Erythroblast (primary cell): Measurements from ENCODE around the gene AKT3.

ENCODE experiments used
- DNase-seq, 2 experiments: peaks; one replicate each; lab custom pipeline; 2025; lab: John Stamatoyannopoulos, UW
- GATA1 ChIP-seq: IDR thresholded peaks from 2 replicates; pipeline ENCODE4 v1.6.1; 2011; ENCODE audit warnings: low read depth, mild to moderate bottlenecking, control low read depth, low read length, moderate library complexity
- POLR2A ChIP-seq: IDR thresholded peaks from 2 replicates; pipeline ENCODE4 v1.6.1; 2011; ENCODE audit warnings: mild to moderate bottlenecking, low read length

AKT3 gene

DNA sequence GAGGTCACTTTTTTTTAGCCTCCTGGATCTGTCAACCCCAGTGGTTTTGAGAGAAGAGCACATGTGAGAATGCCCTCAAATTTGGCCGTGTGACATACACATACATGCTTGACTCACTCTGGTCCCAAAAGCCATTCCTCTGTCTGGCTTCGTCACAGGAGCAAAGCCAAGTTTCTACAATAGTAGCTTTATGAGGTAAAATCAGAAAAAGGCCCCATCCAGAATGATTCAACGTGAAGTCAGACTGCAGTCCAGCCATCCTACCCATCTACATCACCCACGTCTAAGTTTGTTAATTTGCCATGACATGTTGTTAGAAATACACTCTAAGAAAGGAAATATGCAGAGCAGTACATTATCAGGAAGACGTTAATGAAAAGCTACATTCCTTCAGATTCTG is 349.0 kb downstream of the AKT3 start:
- DNase-seq, result no peak
- TF ChIP-seq POLR2A (no peak), GATA1 (no peak)

DNA sequence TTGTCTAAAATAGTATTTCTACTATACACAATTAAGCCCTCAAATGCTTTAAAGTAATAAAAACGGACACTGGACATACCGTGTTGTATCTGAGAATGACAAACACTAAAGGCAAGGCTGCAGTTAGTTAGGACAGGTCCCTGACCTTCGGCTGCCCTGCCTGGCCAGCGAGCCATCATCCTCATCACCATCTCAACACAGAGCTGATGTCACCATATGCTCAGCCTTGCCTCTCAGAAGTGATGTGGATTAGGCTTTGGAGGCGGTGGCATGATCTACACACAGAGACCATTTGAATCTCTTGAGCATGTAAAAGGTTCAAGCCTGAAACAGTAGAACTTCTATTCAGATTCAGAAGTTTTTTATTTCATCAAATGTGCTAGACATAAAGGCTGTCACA is 349.5 kb downstream of the AKT3 start:
- DNase-seq, result no peak
- TF ChIP-seq POLR2A, result no peak
- no peak for TF ChIP-seq GATA1

DNA sequence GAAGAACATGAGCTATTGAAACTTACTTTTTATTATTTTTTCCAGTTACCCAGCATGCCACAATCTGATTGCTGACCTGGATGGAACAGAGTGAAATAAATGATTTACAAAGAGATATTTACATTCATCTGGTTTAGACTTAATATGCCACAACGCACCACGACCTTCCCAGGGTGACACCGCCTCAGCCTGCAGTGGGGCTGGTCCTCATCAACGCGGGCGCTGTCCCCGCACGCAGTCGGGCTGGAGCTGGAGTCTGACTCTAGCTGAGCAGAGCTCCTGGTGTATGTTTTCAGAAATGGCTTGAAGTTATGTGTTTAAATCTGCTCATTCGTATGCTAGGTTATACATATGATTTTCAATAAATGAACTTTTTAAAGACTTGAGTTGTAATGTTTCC is 350.3 kb downstream of the AKT3 start:
- TF ChIP-seq POLR2A (no peak), GATA1 (no peak)
- DNase-seq, result no peak

DNA sequence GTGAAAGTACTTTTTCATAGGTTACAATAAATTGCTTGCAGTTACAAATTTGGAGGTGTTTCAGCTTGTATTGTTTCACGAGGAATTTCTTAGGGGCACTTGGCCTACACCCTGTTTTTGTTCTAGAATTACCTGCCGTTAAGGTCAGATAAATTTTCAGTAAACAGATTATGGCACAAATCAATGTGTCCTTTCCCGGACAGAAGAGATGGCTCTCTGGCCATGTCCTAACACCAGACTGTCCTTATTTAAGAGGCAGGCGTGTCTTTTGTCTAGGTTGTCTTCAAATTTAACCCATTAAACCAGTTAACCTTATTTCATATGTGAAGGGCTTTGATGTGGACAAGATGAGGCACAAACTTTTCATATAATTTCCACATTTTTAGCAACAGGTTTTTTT is 350.8 kb downstream of the AKT3 start:
- TF ChIP-seq GATA1 (no peak), POLR2A (no peak)
- DNase-seq, result no peak

DNA sequence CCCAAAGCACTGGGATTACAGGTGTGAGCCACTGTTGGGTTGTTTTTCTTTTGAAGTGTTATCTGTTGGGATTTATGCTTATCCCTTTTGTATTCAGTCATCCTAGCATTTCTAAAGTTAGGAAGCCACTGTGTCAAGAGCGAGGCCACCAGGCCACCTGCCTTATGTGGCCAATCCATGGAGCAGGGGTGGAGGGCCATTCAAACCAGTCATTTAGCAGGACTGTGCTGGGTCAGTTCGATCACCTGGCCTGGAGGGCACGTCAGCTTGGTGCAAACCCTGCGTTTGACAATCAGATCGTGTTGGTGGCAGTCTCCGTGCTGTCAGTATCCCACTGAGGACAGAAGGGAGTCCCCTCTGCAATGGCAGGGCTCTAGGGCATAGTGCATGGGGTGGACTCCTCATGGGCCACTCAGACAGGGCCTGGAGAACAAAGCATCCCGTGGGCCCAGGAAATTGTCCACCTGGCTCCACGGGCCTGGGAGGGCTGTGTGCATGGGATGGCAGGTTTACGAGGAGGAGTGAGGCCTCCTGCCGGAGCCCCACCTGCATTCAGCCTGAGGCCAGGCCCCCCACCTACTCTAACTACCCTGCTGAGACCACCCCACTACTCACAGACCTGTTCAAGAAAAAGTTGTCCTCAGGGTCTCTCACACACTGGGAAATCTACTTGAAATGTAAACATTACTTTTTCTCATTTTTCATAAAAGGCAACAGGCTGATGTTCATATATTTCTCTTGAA is 351.9 kb downstream of the AKT3 start:
- TF ChIP-seq GATA1, result no peak
- no peak for TF ChIP-seq POLR2A
- DNase-seq, result no peak

DNA sequence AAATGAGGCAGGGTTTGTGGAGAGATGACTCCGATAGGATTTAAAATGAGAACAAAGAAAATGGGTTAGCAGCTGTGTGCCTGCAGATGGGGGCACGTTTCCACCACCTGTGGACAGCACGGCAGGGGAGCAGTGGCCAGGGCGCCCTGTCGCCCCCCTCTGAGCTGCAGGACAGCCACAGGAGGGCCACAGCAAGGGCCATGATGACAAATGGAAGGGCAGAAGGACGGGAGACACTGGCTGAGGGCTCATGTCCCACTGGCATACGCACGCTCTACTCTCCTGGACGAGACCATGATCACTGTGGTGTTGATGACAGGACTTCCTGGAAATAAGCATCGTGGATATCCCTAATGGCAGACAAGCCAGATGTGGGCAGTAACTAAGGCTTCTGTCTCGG is 353.2 kb downstream of the AKT3 start:
- TF ChIP-seq GATA1, result no peak
- TF ChIP-seq POLR2A, result no peak
- DNase-seq, result no peak

DNA sequence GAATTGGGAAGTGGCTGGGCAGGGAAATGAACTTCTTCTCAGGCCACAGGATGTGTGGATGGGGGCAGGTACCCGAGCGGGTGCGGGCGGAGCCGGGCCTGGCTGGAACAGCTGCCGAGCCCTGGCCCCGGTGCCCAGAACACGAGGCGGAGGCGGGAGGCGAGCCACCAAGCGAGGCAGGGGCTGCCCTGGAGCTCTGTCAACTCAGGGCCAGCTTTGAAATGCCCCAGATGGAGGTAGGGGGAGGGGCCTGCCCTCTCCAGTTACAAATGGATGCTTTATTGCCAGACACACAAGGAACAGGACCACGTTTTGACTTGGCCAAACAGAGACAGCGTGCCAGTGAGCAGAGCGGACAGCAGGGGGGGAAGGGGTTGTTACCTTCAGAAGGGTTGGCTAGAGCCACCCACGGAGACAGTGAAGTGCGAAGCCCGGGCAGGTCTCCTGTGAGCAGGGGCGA is 353.8 kb downstream of the AKT3 start:
- DNase-seq, result no peak
- TF ChIP-seq POLR2A, result no peak
- TF ChIP-seq GATA1, result no peak

DNA sequence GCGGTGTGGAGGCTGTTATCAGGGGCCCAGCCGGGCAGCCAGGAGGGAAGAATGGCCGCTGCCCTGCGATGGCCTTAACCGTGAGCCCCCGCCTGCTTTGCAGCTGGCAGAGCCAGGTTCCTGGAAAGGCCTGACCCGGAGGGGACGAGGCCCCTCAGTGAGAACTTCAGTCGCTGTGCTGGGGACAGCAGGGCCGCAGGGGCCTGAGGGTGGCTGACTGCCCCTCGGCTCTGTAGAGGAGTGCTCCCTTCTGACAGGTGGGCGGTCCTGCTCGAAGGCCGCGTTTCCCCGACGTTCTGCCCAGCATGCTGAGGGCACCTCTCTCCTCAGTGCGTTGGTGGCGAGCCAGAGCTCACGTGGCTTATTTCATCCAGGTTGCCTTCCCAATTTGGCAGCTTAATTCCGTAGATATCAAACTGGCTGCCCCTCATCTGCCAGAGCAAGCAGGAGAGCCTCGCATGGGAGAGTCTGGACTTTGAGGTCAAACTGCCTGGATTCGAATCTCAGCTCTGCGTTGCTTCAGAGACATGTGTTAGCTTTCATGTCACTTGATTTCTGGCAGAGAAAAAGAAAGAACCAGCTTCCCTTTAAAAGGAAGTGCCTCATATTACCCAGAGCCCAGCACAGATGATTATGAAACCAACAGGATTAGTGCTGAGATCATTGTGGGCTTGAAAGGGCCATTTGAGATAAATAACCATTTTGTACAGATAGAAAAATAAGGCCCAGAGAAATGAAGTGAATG is 354.4 kb downstream of the AKT3 start:
- TF ChIP-seq POLR2A, result no peak
- TF ChIP-seq GATA1, result no peak
- DNase-seq, result no peak

DNA sequence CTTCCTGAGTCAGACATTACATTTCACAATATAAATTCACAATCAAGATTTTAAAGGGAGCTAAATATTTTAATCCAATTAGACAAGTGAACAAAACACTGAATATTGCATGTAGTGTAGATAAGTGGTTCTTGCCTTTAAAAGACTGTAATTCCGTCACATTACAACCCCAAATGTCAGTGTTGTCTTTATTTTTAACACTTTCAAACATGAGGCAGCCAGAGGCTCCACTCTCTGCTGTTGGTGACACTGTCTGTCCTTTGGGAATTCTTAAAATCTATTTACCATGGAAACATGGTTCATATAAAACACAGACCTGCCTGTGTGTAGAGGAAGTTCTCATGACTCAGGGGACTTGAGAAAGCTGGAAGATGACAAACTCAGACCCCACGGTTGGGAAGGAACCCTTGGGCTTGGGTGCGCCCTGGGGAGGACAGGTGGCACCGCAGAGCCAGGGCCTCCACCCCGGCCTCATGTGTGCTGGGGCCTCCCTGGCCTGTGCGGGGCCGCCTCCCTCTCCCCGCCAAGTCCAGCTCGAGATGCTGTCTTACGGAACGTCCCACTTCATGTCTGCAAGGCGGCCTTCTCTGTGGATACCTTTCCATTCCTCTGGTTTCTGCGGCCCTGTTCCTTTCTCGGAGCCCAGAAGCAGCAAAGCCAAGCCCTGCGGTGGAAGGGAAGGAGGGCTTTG is 355.2 kb downstream of the AKT3 start:
- TF ChIP-seq POLR2A (no peak), GATA1 (no peak)
- DNase-seq, result no peak

DNA sequence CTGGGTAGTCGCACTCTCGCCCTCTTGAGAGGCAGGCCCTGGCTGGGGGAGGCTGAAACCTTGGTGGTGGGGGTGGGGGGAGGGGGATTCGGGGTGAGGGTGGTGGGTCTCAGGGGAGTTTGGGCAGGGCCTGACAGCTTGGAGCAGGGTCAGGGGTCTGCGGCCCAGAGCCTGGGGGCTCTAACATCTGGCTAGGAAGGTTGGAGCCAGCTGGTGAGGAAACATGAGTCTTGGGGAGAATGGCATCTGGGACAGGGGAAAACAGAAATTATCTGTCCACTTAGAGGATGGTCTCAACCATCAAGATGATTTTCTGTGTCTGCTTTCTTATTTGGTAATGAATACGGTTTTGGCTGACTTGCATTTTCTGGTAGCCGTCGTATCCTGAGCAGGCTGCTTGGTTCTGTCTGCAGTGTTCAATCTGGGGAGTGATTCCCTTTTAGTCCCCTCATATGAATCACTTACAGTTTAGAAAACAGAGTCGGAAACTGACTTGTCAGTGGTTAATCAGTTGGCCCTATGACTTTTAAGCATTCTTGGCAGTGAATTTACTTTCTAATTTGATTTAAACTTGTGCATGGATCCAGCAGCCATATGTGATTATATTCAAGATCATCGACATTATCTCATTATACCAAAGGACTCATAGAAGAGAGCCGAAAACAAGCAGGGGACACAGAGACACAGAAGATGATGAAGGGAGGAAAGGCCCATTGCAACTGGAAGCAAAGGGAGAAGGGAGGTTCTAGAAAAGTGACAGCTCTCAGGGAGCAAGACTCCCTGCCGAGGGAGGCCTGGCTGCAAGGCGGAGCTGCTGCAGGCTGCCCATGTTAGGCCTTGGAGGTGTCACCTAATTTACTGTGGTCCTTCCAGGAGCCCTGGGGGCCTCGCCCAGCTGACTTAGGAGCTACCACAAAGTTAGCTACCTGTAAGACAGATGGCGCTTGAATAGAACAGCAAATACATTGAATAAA is 356.6 kb downstream of the AKT3 start:
- DNase-seq, result no peak
- TF ChIP-seq GATA1 (no peak), POLR2A (no peak)

DNA sequence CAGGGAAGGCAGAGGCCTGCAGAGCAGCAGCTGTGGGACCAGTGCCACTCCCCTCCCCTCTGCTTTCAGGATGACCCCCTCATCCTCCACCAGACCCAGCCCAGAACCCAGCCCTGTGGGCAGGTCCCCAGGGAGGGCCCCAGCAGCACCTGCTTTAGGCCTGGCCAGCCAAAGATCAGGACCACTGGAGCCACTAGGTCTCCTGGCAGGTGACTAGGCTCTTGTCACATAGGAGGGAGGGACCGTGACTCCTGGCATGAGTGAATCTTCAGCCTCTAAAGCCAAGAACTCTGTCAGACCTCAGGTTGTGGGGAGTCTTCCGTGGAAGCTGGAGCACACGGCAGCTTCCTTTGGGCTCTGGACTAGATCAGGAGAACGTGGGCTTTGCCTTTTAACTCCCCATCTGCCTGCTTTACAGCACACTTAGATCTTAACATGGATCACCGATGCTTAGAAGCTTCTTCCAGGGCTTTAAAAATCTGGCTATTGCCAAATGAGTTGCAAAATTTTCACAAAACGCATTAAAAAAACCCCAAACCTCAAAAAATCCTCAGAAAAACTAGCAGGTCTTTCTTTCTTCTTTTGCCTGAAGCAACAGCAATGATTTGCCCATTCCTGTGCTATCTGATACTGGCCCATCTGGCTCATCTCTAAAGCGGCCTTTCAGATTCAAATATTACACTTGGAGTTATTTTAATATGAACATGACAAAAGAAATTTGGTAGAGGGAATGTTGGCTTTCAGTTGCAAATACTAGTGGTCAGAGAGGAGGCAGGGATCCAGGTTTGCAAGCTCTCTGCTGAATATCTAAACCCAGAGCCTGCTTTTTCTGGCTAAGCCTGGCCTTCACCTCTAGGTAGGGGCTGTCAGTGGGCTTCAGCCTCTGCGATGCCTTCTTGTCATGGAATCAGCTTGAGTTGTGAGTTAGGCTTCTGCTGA is 359.0 kb downstream of the AKT3 start:
- DNase-seq, result no peak
- TF ChIP-seq GATA1, result no peak
- TF ChIP-seq POLR2A, result no peak
